ENCODE data around the gene OBSCN. TPM values are rescaled to one million over a fixed set of nuclear protein-coding genes. Genes with fewer than 3 reads are reported as not detected.

OBSCN gene
- total RNA-seq, 1 donor from 2014 or later = 42.4 TPM

- DNase-seq = no peak
Observed at GRCh38 chr1:228309326-228310067, 101.7 kb downstream of the OBSCN start.

- no peak for DNase-seq
Observed at GRCh38 chr1:228310162-228310792, 102.4 kb downstream of the OBSCN start.

GRCh38 chr1:228311091-228311490 is 103.2 kb downstream of the OBSCN start:
- DNase-seq = no peak

- DNase-seq = no peak
Observed at GRCh38 chr1:228312136-228312764, 104.4 kb downstream of the OBSCN start.

- DNase-seq = no peak
Observed at GRCh38 chr1:228313536-228314277, 105.9 kb downstream of the OBSCN start.

GRCh38 chr1:228314315-228314657 is 106.4 kb downstream of the OBSCN start:
- no peak for DNase-seq

- no peak for DNase-seq
Observed at GRCh38 chr1:228314658-228315483, 107.0 kb downstream of the OBSCN start.

GRCh38 chr1:228315484-228315944 is 107.7 kb downstream of the OBSCN start:
- DNase-seq = no peak

- DNase-seq = no peak
Observed at GRCh38 chr1:228315945-228316588, 108.2 kb downstream of the OBSCN start.

- no peak for DNase-seq
Observed at GRCh38 chr1:228316589-228317387, 108.9 kb downstream of the OBSCN start.

GRCh38 chr1:228317411-228317828 is 109.6 kb downstream of the OBSCN start:
- no peak for DNase-seq

- no peak for DNase-seq
Observed at GRCh38 chr1:228317891-228318810, 110.3 kb downstream of the OBSCN start.

- DNase-seq = no peak
Observed at GRCh38 chr1:228318823-228319241, 111.0 kb downstream of the OBSCN start.

GRCh38 chr1:228319352-228320088 is 111.7 kb downstream of the OBSCN start:
- DNase-seq = no peak

GRCh38 chr1:228320394-228320793 is 112.5 kb downstream of the OBSCN start:
- DNase-seq = no peak

- no peak for DNase-seq
Observed at GRCh38 chr1:228321435-228321834, 113.6 kb downstream of the OBSCN start.

GRCh38 chr1:228321895-228322294 is 114.1 kb downstream of the OBSCN start:
- no peak for DNase-seq

GRCh38 chr1:228323401-228323800 is 115.6 kb downstream of the OBSCN start:
- DNase-seq = no peak

GRCh38 chr1:228325267-228325666 is 117.4 kb downstream of the OBSCN start:
- DNase-seq = no peak
